ENCODE data around the gene ASB2.

DNA sequence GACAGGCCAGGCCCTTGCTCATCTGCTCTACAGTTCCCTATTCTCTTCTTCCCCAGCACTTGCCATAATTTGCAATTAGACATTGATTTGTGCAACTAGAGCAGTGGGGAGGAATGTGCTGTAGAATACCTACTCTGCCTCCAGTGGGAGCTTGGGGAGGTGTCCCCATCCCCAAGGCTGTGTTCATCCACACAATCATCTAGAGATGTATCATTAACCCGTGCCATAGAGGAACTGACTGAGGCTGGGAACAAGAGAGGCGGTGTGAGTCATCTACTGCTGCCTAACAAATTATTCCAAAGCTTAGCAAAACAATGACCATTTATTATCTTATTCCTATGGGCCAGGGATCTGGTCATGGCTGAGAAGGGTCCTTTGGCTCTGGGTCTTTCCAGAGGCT is 44.6 kb upstream of the ASB2 start:
- TF ChIP-seq NFIC (IDR thresholded peaks at IDR 0.05; ENCODE audit: borderline replicate concordance) (no peak), POLR2AphosphoS5 (IDR thresholded peaks at IDR 0.05; ENCODE audit: low read depth, low read length) (no peak), YY1 (IDR thresholded peaks at IDR 0.05; ENCODE audit: low read depth) (no peak), FOXJ3 (CRISPR knock-in tag; IDR thresholded peaks at IDR 0.05) (no peak), CHD2 (IDR thresholded peaks at IDR 0.05; ENCODE audit: low read length, partially characterized antibody) (no peak), SIN3A (IDR thresholded peaks at IDR 0.05; ENCODE audit: borderline replicate concordance, low read depth, low read length) (no peak), FOXM1 (IDR thresholded peaks at IDR 0.05; ENCODE audit: low read depth) (no peak), RAD21 (IDR thresholded peaks at IDR 0.05; ENCODE audit: low read length) (no peak)
- TF ChIP-seq, protein P1, sequence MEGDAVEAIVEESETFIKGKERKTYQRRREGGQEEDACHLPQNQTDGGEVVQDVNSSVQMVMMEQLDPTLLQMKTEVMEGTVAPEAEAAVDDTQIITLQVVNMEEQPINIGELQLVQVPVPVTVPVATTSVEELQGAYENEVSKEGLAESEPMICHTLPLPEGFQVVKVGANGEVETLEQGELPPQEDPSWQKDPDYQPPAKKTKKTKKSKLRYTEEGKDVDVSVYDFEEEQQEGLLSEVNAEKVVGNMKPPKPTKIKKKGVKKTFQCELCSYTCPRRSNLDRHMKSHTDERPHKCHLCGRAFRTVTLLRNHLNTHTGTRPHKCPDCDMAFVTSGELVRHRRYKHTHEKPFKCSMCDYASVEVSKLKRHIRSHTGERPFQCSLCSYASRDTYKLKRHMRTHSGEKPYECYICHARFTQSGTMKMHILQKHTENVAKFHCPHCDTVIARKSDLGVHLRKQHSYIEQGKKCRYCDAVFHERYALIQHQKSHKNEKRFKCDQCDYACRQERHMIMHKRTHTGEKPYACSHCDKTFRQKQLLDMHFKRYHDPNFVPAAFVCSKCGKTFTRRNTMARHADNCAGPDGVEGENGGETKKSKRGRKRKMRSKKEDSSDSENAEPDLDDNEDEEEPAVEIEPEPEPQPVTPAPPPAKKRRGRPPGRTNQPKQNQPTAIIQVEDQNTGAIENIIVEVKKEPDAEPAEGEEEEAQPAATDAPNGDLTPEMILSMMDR (IDR thresholded peaks at IDR 0.05): no peak
- TF ChIP-seq, protein P2, sequence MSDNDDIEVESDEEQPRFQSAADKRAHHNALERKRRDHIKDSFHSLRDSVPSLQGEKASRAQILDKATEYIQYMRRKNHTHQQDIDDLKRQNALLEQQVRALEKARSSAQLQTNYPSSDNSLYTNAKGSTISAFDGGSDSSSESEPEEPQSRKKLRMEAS (IDR thresholded peaks at IDR 0.05; ENCODE audit: low read depth): no peak
- TF ChIP-seq, protein P3, sequence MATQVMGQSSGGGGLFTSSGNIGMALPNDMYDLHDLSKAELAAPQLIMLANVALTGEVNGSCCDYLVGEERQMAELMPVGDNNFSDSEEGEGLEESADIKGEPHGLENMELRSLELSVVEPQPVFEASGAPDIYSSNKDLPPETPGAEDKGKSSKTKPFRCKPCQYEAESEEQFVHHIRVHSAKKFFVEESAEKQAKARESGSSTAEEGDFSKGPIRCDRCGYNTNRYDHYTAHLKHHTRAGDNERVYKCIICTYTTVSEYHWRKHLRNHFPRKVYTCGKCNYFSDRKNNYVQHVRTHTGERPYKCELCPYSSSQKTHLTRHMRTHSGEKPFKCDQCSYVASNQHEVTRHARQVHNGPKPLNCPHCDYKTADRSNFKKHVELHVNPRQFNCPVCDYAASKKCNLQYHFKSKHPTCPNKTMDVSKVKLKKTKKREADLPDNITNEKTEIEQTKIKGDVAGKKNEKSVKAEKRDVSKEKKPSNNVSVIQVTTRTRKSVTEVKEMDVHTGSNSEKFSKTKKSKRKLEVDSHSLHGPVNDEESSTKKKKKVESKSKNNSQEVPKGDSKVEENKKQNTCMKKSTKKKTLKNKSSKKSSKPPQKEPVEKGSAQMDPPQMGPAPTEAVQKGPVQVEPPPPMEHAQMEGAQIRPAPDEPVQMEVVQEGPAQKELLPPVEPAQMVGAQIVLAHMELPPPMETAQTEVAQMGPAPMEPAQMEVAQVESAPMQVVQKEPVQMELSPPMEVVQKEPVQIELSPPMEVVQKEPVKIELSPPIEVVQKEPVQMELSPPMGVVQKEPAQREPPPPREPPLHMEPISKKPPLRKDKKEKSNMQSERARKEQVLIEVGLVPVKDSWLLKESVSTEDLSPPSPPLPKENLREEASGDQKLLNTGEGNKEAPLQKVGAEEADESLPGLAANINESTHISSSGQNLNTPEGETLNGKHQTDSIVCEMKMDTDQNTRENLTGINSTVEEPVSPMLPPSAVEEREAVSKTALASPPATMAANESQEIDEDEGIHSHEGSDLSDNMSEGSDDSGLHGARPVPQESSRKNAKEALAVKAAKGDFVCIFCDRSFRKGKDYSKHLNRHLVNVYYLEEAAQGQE (IDR thresholded peaks at IDR 0.05; ENCODE audit: low read depth, low read length): no peak
- TF ChIP-seq, protein P4, sequence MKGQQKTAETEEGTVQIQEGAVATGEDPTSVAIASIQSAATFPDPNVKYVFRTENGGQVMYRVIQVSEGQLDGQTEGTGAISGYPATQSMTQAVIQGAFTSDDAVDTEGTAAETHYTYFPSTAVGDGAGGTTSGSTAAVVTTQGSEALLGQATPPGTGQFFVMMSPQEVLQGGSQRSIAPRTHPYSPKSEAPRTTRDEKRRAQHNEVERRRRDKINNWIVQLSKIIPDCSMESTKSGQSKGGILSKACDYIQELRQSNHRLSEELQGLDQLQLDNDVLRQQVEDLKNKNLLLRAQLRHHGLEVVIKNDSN (IDR thresholded peaks at IDR 0.05; ENCODE audit: borderline replicate concordance, low read depth): no peak

Measured in SK-N-SH (cell line).